Vagina (tissue), 2 donors: ENCODE results near the gene TBC1D22A.

ENCODE experiments used
- POLR2A ChIP-seq, 2 donors: fragments of 450-650 bp; IDR thresholded peaks; one replicate each; pipeline ENCODE4 v1.6.1; 2017; ENCODE audit warnings: antibody characterized with exemption in 2 of 2, mild to moderate bottlenecking in 2 of 2, moderate library complexity in 2 of 2
- POLR2AphosphoS5 ChIP-seq, 2 donors: sonication (generic); formaldehyde crosslinking; IDR thresholded peaks; one replicate each; pipeline ENCODE4 v1.9.0; 2017; ENCODE audit warnings: antibody characterized with exemption in 2 of 2, mild to moderate bottlenecking in 2 of 2, low read depth in 1 of 2; ENCODE audit not compliant: insufficient read depth in 1 of 2
- TF ChIP-seq, protein P1 (sequence below), 3 experiments: fragments of 450-650 bp in 2 of 3; fragments of 200-600 bp in 1 of 3; sonication (generic) in 1 of 3; IDR thresholded peaks; one replicate each; pipeline ENCODE4 v1.5.1; 2017 to 2019; ENCODE audit warnings: antibody characterized with exemption in 3 of 3, mild to moderate bottlenecking in 2 of 3, moderate library complexity in 2 of 3

GRCh38 chr22:47198801-47199251 is 436.4 kb downstream of the TBC1D22A start:
- TF ChIP-seq, protein P1, sequence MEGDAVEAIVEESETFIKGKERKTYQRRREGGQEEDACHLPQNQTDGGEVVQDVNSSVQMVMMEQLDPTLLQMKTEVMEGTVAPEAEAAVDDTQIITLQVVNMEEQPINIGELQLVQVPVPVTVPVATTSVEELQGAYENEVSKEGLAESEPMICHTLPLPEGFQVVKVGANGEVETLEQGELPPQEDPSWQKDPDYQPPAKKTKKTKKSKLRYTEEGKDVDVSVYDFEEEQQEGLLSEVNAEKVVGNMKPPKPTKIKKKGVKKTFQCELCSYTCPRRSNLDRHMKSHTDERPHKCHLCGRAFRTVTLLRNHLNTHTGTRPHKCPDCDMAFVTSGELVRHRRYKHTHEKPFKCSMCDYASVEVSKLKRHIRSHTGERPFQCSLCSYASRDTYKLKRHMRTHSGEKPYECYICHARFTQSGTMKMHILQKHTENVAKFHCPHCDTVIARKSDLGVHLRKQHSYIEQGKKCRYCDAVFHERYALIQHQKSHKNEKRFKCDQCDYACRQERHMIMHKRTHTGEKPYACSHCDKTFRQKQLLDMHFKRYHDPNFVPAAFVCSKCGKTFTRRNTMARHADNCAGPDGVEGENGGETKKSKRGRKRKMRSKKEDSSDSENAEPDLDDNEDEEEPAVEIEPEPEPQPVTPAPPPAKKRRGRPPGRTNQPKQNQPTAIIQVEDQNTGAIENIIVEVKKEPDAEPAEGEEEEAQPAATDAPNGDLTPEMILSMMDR (IDR thresholded peaks at IDR 0.05): no peak
- TF ChIP-seq POLR2AphosphoS5 (IDR thresholded peaks at IDR 0.05; ENCODE audit: insufficient read depth in 1 of 2, low read depth in 1 of 2) (no peak), POLR2A (IDR thresholded peaks at IDR 0.05) (no peak)
